HG03103 (cell line): ENCODE results near the gene F2R.
"Not testable (repeated sequence)": the region's sequence is repeated elsewhere in the genome, so short reads cannot be mapped to it uniquely, and the experiment has no call there.

Source experiments
- ATAC-seq: cut with Tn5 transposase; IDR thresholded peaks from one replicate; pipeline ENCODE4 v1.9.1; 2021; ENCODE audit warnings: low read depth; ENCODE audit not compliant: unreplicated experiment

Gene F2R

GRCh38 chr5:76715736-76716455 is at the start of gene F2R:
TSS of gene F2R (plus strand) at chr5:76716126. CDS start at chr5:76716308, 182 bp downstream.
- peak; percentile 51 for ATAC-seq

GRCh38 chr5:76667495-76667894 is 48.4 kb upstream of the F2R start:
- ATAC-seq, result no peak

GRCh38 chr5:76669245-76669644 is 46.7 kb upstream of the F2R start:
- ATAC-seq, result no peak

- no peak for ATAC-seq
Observed at GRCh38 chr5:76670508-76670907, 45.4 kb upstream of the F2R start.

GRCh38 chr5:76672242-76672641 is 43.7 kb upstream of the F2R start:
- ATAC-seq, result no peak

- no peak for ATAC-seq
Observed at GRCh38 chr5:76673125-76673524, 42.8 kb upstream of the F2R start.

- ATAC-seq, result no peak
Observed at GRCh38 chr5:76674330-76675066, 41.4 kb upstream of the F2R start.

GRCh38 chr5:76675364-76675763 is 40.6 kb upstream of the F2R start:
- no peak for ATAC-seq

- ATAC-seq, result no peak
Observed at GRCh38 chr5:76677849-76678472, 38.0 kb upstream of the F2R start.

- ATAC-seq, result no peak
Observed at GRCh38 chr5:76679231-76679630, 36.7 kb upstream of the F2R start.

GRCh38 chr5:76680826-76681225 is 35.1 kb upstream of the F2R start:
- ATAC-seq, result not testable (repeated sequence)

- ATAC-seq, result no peak
Observed at GRCh38 chr5:76681287-76681686, 34.6 kb upstream of the F2R start.

- no peak for ATAC-seq
Observed at GRCh38 chr5:76682387-76682786, 33.5 kb upstream of the F2R start.

GRCh38 chr5:76683816-76684731 is 31.9 kb upstream of the F2R start:
- ATAC-seq, result no peak

- ATAC-seq, result no peak
Observed at GRCh38 chr5:76684756-76685519, 31.0 kb upstream of the F2R start.

GRCh38 chr5:76685704-76686103 is 30.2 kb upstream of the F2R start:
- ATAC-seq, result no peak

- no peak for ATAC-seq
Observed at GRCh38 chr5:76688212-76688611, 27.7 kb upstream of the F2R start.

- ATAC-seq, result no peak
Observed at GRCh38 chr5:76688836-76689235, 27.1 kb upstream of the F2R start.

- no peak for ATAC-seq
Observed at GRCh38 chr5:76689321-76690036, 26.4 kb upstream of the F2R start.
